C4-2B (cell line): ENCODE measurements around the gene SULT4A1.

ENCODE experiments used
- CTCF ChIP-seq: fragments of 450-650 bp; conservative IDR thresholded peaks from 2 replicates; pipeline ENCODE4 v1.5.1; 2017; ENCODE audit warnings: mild to moderate bottlenecking
- ZFX ChIP-seq: fragments of 450-650 bp; IDR thresholded peaks from 2 replicates; pipeline ENCODE4 v1.6.1; 2017

DNA sequence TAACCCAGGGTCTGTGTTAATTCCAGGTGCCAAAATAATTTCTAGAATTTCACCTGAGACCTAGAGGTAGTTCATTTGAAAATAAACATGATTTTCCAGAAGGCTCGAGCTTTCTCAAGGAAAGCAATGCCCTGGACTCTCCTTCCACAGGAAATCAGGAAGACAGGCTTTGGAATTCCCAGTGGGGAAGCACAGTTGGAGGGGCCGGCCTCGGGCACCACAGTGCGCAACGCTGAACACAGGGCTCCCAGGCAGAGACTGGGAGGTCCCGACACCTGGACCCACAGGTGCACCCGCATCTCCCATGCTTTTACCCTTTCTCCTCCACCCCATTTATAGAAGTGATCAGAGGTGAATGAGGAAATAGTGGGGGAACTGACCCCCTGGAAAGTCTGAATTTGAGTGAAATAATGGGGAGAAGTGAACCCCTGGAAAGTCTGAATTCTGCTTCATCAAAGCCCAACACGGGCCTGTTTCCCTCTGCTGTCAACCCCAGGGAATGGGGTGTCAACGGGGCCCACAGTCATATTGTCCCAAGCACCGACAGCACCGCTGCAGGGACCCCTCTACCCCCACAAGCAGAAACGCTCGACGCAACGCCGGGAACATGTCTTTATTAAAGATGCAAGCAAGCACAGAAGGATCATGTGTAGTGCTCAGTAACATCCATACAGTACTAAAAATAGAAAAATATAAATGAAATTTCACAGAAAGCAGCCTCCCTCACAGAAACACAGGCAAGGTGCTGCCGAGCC, 38.2 kb downstream of the SULT4A1 start:
- TF ChIP-seq CTCF, result no peak
- TF ChIP-seq ZFX, result no peak
